IPS-15b (cell line): ENCODE data around the gene NAA10.

ENCODE experiments used
- H3K27me3 ChIP-seq: one replicate; pipeline ENCODE4 v1.6.1; 2013; ENCODE audit warnings: low read length; ENCODE audit not compliant: control insufficient read depth, insufficient read depth
- H3K36me3 ChIP-seq: one replicate; pipeline ENCODE4 v1.6.1; 2013; ENCODE audit warnings: low read length; ENCODE audit not compliant: control insufficient read depth, insufficient read depth
- H3K4me1 ChIP-seq: one replicate; pipeline ENCODE4 v1.6.1; 2013; ENCODE audit warnings: mild to moderate bottlenecking, low read length; ENCODE audit not compliant: control insufficient read depth, insufficient read depth
- H3K4me3 ChIP-seq: one replicate; pipeline ENCODE4 v1.5.1; 2013; ENCODE audit warnings: low read depth, low read length
- H3K9ac ChIP-seq: one replicate; pipeline ENCODE4 v1.6.1; 2013; ENCODE audit warnings: low read depth, mild to moderate bottlenecking, low read length
- H3K9me3 ChIP-seq: one replicate; pipeline ENCODE4 v1.6.1; 2013; ENCODE audit warnings: mild to moderate bottlenecking, low read length; ENCODE audit not compliant: control insufficient read depth, insufficient read depth

NAA10 gene

DNA sequence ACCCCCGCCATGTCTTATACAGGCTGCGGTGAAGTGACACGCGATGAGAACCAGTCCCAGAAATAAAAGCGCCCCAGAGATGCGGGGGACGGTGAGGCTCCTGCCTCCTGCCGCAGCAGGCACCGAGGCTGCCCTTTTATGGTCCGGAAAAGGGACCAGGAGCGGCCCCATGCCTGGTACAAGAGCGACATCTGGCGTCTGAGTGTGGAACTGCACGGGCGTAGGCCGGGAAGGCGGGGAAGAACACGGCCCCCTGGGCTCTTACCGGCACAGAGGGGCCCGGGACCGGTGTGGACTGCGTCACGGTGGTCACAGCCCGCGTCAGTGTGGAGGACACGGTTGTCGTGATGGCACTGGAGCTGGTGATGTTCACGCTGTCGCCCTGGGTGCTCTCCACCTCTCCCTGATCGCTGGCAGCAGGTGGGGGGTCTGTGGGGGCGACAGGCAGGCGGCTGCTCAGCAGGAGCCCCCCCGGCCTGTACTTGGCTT lies 18.5 kb upstream of the NAA10 start:
- Histone ChIP-seq H3K4me3 (no peak overlapping the region), H3K27me3 (no peaks in the 10 kb centered on the region), H3K9me3 (no peaks in the 10 kb centered on the region), H3K36me3 (peaks cover 89% of the 10 kb centered on the region), H3K4me1 (no peaks in the 10 kb centered on the region), H3K9ac (no peak overlapping the region)

DNA sequence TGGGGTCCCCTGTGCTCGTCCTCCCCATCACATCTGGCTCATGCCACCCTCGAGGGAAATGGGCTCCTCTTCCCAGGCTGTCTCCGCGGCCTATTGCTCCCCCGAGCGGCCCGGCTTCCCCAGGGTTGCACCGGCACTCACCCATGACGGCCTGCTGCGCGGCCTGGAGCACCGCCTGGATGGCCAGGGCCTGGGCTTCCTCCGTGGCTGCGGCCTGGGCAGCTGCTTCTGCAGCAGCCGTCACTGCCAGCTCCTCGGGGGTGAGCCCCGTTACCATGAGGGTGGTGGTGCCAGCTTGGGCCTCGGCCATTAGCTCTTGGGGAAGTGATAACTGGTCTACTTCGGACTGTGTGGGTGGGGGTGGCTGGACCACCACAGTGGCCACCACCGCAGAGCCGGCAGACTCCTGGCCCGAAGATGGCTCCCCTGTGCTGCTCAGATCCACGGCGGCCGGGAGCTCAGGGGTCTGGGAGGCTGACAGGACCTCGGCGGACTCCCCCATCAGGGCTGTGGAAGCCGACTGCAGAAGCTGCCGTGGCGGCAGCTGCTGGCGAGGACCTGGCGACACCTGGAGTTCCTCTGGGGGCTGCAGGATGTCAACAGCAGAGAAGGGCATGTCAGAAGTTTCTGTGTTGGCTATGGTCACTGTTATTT lies 17.7 kb upstream of the NAA10 start:
- H3K4me3 ChIP-seq: no peak overlapping the region
- H3K36me3 ChIP-seq: peaks cover 88% of the 10 kb centered on the region
- peaks cover 4% of the 10 kb centered on the region for H3K9me3 ChIP-seq
- H3K9ac ChIP-seq: no peak overlapping the region
- H3K4me1 ChIP-seq: no peaks in the 10 kb centered on the region
- no peaks in the 10 kb centered on the region for H3K27me3 ChIP-seq

DNA sequence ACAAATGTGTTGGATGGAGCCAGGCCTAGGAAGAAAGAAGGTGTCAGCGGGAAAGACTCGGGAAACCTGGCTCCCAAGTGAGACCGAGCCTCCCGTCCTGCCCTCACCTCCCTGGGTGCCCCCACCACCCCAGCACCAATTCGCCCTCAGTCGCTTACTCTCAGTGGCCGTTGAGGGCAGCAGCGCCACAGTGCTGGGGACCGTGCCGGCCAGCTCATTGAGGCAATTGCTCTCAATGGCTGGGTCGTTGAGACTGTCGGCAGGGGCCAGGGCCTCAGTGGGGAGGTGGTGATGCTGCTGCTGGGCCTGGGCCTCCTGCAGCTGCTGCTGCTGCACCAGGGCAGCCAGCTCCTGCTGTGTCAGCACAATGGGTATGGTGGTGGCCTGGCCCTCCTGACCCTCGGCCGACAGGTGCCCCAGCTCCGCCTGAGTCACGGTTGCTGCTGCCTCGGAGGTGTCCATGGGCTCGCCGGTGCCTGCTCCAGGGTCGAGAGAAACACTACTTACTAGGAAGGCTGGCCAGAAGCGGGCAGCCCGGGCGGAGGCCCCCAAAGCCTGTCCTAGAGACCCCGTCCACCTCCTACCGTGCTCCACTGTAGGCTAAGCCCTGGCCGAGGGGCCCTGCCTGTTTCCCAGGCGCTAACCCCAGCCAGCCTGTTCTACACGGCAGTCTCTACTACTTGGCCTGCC lies 17.0 kb upstream of the NAA10 start:
- H3K27me3 ChIP-seq: no peaks in the 10 kb centered on the region
- H3K4me3 ChIP-seq: no peak overlapping the region
- no peaks in the 10 kb centered on the region for H3K4me1 ChIP-seq
- H3K36me3 ChIP-seq: peaks cover 83% of the 10 kb centered on the region
- peaks cover 4% of the 10 kb centered on the region for H3K9me3 ChIP-seq
- no peak overlapping the region for H3K9ac ChIP-seq

- Histone ChIP-seq H3K36me3 (peaks cover 66% of the 10 kb centered on the region), H3K4me3 (no peak overlapping the region), H3K9ac (no peak overlapping the region), H3K27me3 (no peaks in the 10 kb centered on the region), H3K9me3 (peaks cover 4% of the 10 kb centered on the region), H3K4me1 (no peaks in the 10 kb centered on the region)
Observed at GRCh38 chrX:153950127-153950526, 15.3 kb upstream of the NAA10 start.

- H3K9me3 ChIP-seq: peaks cover 4% of the 10 kb centered on the region
- peaks cover 56% of the 10 kb centered on the region for H3K36me3 ChIP-seq
- H3K4me1 ChIP-seq: no peaks in the 10 kb centered on the region
- no peak overlapping the region for H3K4me3 ChIP-seq
- H3K9ac ChIP-seq: no peak overlapping the region
- no peaks in the 10 kb centered on the region for H3K27me3 ChIP-seq
Observed at GRCh38 chrX:153948847-153949805, 14.3 kb upstream of the NAA10 start.

DNA sequence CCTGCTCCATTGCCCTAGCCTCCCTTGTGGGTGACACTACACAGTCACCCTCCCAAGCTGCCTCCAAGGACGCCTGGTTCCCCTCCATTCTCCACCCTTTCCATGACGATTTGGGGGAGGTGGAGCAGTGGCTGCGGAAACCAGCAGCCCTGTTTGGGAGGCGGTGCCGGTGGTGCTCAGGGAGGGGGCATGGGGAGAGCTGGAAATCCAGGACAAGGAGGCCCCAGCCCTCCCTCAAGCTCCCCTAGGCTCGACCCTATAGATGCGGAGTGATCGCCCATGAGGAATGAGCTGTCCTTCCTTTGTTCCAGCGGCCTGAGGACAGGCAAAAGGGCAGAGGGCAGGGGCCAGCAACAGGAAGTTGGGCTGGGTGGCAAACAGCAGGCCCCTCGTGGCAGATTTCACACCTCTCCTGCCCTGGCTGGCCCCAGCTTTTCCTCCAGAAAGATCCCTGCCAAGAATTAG lies 13.2 kb upstream of the NAA10 start:
- Histone ChIP-seq H3K4me1 (no peaks in the 10 kb centered on the region), H3K36me3 (peaks cover 46% of the 10 kb centered on the region), H3K9me3 (peaks cover 4% of the 10 kb centered on the region), H3K27me3 (no peaks in the 10 kb centered on the region), H3K9ac (no peak overlapping the region), H3K4me3 (no peak overlapping the region)

- Histone ChIP-seq H3K4me3 (no peak overlapping the region), H3K4me1 (no peaks in the 10 kb centered on the region), H3K9ac (no peak overlapping the region), H3K36me3 (peaks cover 38% of the 10 kb centered on the region), H3K27me3 (no peaks in the 10 kb centered on the region), H3K9me3 (peaks cover 4% of the 10 kb centered on the region)
Observed at GRCh38 chrX:153947009-153947769, 12.4 kb upstream of the NAA10 start.

- Histone ChIP-seq H3K36me3 (peaks cover 28% of the 10 kb centered on the region), H3K4me3 (no peak overlapping the region), H3K9ac (no peak overlapping the region), H3K4me1 (no peaks in the 10 kb centered on the region), H3K27me3 (no peaks in the 10 kb centered on the region), H3K9me3 (peaks cover 4% of the 10 kb centered on the region)
Observed at GRCh38 chrX:153945956-153946943, 11.4 kb upstream of the NAA10 start.

DNA sequence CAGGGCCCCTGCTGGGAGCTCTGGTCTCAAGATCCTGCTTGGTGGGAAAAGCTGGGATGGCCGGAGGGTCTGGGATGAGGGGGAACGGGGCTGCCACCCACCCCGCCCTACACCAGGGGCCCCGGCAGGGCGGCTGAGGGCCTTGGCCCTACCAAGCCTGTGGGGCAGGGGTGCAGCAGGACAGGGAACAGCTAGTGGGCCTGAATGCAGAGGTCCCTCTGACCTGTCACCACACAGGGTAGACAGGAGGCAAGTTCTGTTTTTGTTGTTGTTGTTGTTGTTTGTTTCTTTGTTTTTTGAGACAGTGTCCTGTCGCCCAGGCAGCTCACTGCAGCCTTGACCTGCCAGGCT lies 9.9 kb upstream of the NAA10 start:
- H3K9ac ChIP-seq: no peak overlapping the region
- H3K4me3 ChIP-seq: peak overlapping the region; percentile 52
- no peaks in the 10 kb centered on the region for H3K4me1 ChIP-seq
- peaks cover 14% of the 10 kb centered on the region for H3K36me3 ChIP-seq
- no peaks in the 10 kb centered on the region for H3K27me3 ChIP-seq
- H3K9me3 ChIP-seq: peaks cover 4% of the 10 kb centered on the region

- H3K4me3 ChIP-seq: peak within 1 kb of the TSS; percentile 52
- H3K9me3 ChIP-seq: peaks cover 4% of the 10 kb centered on the region
- no peaks in the 10 kb centered on the region for H3K4me1 ChIP-seq
- peaks cover 10% of the 10 kb centered on the region for H3K36me3 ChIP-seq
- no peak within 1 kb of the TSS for H3K9ac ChIP-seq
- no peaks in the 10 kb centered on the region for H3K27me3 ChIP-seq
Observed at GRCh38 chrX:153944140-153944799, 9.4 kb upstream of the NAA10 start, which contains the start of gene RENBP. Gene RENBP, minus strand, starts transcription at chrX:153944643. Its CDS starts 33 bp downstream, at chrX:153944610.
